Keratinocyte (primary cell): Measurements from ENCODE around the gene PNMA6F.

Experiments used
- CTCF ChIP-seq, 3 experiments: IDR thresholded peaks in 1 of 3; conservative IDR thresholded peaks in 1 of 3; optimal IDR thresholded peaks in 1 of 3; 2 replicates in 2 of 3; 3 replicates in 1 of 3; pipeline versions ENCODE3 to v1.5.1; 2011; ENCODE audit warnings: low read length in 3 of 3, mild to moderate bottlenecking in 3 of 3, moderate library complexity in 2 of 3, control low read depth in 1 of 3, inconsistent platforms in 1 of 3; ENCODE audit not compliant: insufficient read depth in 2 of 3; ENCODE audit errors: extremely low read depth in 1 of 3
- EZH2 ChIP-seq: IDR thresholded peaks from one replicate; pipeline ENCODE4 v1.6.1; 2012; ENCODE audit warnings: inconsistent platforms, mild to moderate bottlenecking, low read length, moderate library complexity

GRCh38 chrX:153336988-153337387 lies 15.4 kb upstream of the PNMA6F start:
- TF ChIP-seq EZH2 (no peak), CTCF (optimal IDR thresholded peaks at IDR 0.05 in 1 of 3, IDR thresholded peaks at IDR 0.05 in 1 of 3, conservative IDR thresholded peaks at IDR 0.05 in 1 of 3; ENCODE audit: extremely low read depth in 1 of 3, insufficient read depth in 2 of 3, low read length in 3 of 3) (no peak)
